Sigmoid colon (tissue), 7 donors: ENCODE data around the gene FOXD2. TPM values are rescaled to one million over a fixed set of nuclear protein-coding genes. Genes with fewer than 3 reads are reported as not detected.

ENCODE experiments used
- DNase-seq: peaks from one replicate; pipeline ENCODE4 v3.0.0-alpha.2; 2019
- H3K27ac ChIP-seq, 4 donors: fragments of 200-600 bp; sonication (generic); one replicate each; pipeline ENCODE4 v1.5.1; 2016 to 2019; ENCODE audit warnings: mild to moderate bottlenecking in 1 of 4
- H3K27me3 ChIP-seq, 3 donors: fragments of 200-600 bp; sonication (generic); one replicate each; pipeline ENCODE4 v1.5.1; 2019; ENCODE audit warnings: mild to moderate bottlenecking in 1 of 3
- H3K36me3 ChIP-seq, 4 donors: fragments of 200-600 bp; sonication (generic); one replicate each; pipeline ENCODE4 v1.5.1; 2016 to 2019
- H3K4me1 ChIP-seq, 4 donors: fragments of 200-600 bp; sonication (generic); one replicate each; pipeline ENCODE4 v1.5.1; 2017 to 2019
- H3K4me3 ChIP-seq, 4 donors: fragments of 200-600 bp; sonication (generic); one replicate each; pipeline ENCODE4 v1.5.1; 2017 to 2019; ENCODE audit warnings: mild to moderate bottlenecking in 2 of 4, moderate library complexity in 1 of 4
- H3K9me3 ChIP-seq, 4 donors: fragments of 200-600 bp in 3 of 4; sonication (generic) in 3 of 4; one replicate each; pipeline versions ENCODE4 v1.5.1 to v1.6.1; 2013 to 2019
- CTCF ChIP-seq, 4 experiments: fragments of 450-650 bp in 3 of 4; fragments of 200-600 bp in 1 of 4; IDR thresholded peaks; one replicate each; pipeline ENCODE4 v1.5.1; 2016 to 2019; ENCODE audit warnings: antibody characterized with exemption in 4 of 4, mild to moderate bottlenecking in 3 of 4, moderate library complexity in 2 of 4
- EP300 ChIP-seq, 4 donors: sonication (generic); formaldehyde crosslinking; IDR thresholded peaks; one replicate each; pipeline ENCODE4 v1.6.1; 2017; ENCODE audit warnings: antibody characterized with exemption in 4 of 4
- POLR2A ChIP-seq, 2 donors: fragments of 450-650 bp; IDR thresholded peaks; one replicate each; pipeline ENCODE4 v1.6.1; 2016; ENCODE audit warnings: antibody characterized with exemption in 2 of 2, mild to moderate bottlenecking in 2 of 2, moderate library complexity in 2 of 2
- POLR2AphosphoS5 ChIP-seq, 4 donors: sonication (generic); formaldehyde crosslinking; IDR thresholded peaks; one replicate each; pipeline ENCODE4 v1.6.1; 2017; ENCODE audit warnings: antibody characterized with exemption in 4 of 4
- WGBS, 2 donors: extraction: QIAGEN DNeasy Blood & Tissue Kit; methylation state at CpG; one replicate each; pipeline ENCODE4 v1.1.7; 2013; 5-methylcytosine and 5-hydroxymethylcytosine counted together
- intact Hi-C: fragments of 100-400 bp; cut with DNase I; formaldehyde crosslinking; loops from one replicate; pipeline ENCODE4 v1.15.1; 2023
- polyA plus RNA-seq, 3 donors: library from polyadenylated mRNA; stranded (reverse); fragments of 200-250 nt; gene quantifications; one replicate each; pipeline ENCODE4 v1.2.3, GENCODE V29; 2013
- total RNA-seq, 4 donors: library from RNA; depleted of rRNA; stranded (reverse); fragments of >200 nt; gene quantifications; one replicate each; pipeline ENCODE4 v1.1.0, GENCODE V29; 2016
- donor health status: healthy with polysubstance abuse.
- donor health status: Bipolar disorder and iron deficiency.
- donor health status: healthy.

Gene FOXD2
- total and polyA plus RNA-seq, 7 donors: under 0.01 to 4.9 (median 3.0) TPM; not detected in 2

DNA sequence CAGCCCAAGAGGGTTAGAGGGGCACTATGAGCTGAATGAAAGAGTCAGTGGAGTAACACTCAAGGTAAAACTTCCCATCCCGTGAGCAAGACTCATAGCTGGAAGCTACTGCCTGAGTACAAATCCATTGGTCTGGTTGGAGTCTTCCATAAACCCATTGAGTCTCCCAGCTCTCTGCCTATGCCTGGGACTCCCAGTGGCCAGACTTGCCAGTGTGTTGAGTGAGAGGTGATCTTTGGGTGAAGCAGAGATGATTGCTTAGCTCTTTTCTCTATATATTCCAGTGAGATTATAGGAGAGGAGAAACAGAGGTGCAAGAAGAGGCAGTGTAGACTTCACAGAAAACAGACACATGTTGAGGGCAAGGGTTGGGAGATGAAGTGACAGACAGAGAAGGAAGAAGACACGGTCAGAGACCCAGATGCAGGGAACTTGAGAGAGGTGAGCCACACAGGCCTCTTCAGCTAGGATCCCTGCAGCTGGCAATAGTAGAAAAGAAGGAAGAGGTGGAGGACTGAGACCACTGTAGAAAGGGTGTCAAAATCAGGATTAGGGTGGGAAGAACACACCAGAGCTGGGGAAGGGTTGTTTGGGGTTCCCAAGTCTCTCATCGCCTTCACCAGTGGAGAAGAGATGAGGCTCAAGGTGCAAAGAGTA lies 3.7 kb downstream of the FOXD2 start:
- intact Hi-C loops: no loop called here
- Histone ChIP-seq H3K36me3 (no peaks in the 10 kb centered on the region), H3K4me1 (peaks cover 0 to 45% (median 35%) of the 10 kb centered on the region in 4 donors), H3K27ac (no peak overlapping the region), H3K4me3 (no peak overlapping the region), H3K9me3 (no peaks in the 10 kb centered on the region), H3K27me3 (peaks cover 72 to 99% (median 94%) of the 10 kb centered on the region in 3 donors)
- no peak for TF ChIP-seq CTCF (IDR thresholded peaks at IDR 0.05)
- no peak for TF ChIP-seq POLR2AphosphoS5 (IDR thresholded peaks at IDR 0.05)
- TF ChIP-seq POLR2A (IDR thresholded peaks at IDR 0.05): no peak
- TF ChIP-seq EP300 (IDR thresholded peaks at IDR 0.05): no peak
- WGBS, 2 donors: 25 to 72% methylated on average over 3 of the region's 3 CpGs
- no peak for DNase-seq

DNA sequence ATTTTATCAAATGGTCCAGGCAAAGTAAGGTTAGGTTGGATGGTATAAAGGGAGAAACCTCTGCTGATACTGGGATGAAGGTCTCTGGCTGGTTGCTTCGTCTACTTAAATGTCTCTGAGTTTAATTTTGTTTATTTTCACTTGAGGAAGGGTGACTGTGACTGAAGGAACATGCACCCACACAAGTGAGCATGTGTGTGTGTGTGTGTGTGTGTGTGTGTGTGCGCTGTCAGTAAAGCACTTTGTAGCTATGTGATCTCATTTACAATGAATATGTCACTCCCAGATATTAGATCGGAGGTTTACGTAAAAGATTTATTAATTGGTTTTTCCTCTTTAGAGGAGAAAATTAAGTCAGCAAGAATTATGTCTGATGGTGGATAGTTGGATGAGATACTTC lies 4.4 kb downstream of the FOXD2 start:
- Histone ChIP-seq H3K4me1 (peaks cover 0 to 39% (median 29%) of the 10 kb centered on the region in 4 donors), H3K4me3 (no peak overlapping the region), H3K27ac (no peak overlapping the region), H3K9me3 (no peaks in the 10 kb centered on the region), H3K36me3 (no peaks in the 10 kb centered on the region), H3K27me3 (peaks cover 72 to 99% (median 94%) of the 10 kb centered on the region in 3 donors)
- DNase-seq: no peak
- intact Hi-C loops: no loop called here
- TF ChIP-seq CTCF (IDR thresholded peaks at IDR 0.05): no peak
- no peak for TF ChIP-seq POLR2A (IDR thresholded peaks at IDR 0.05)
- no peak for TF ChIP-seq POLR2AphosphoS5 (IDR thresholded peaks at IDR 0.05)
- TF ChIP-seq EP300 (IDR thresholded peaks at IDR 0.05): no peak
- WGBS, 2 donors: 16 to 70% methylated on average over 4 of the region's 4 CpGs

- intact Hi-C loops: no loop called here
- no peak overlapping the region for H3K4me3 ChIP-seq
- peaks cover 0 to 31% (median 21%) of the 10 kb centered on the region in 4 donors for H3K4me1 ChIP-seq
- peaks cover 70 to 99% (median 93%) of the 10 kb centered on the region in 3 donors for H3K27me3 ChIP-seq
- WGBS, 2 donors: 9 to 27% methylated on average over 9 of the region's 9 CpGs
- H3K9me3 ChIP-seq: no peaks in the 10 kb centered on the region
- no peak for TF ChIP-seq POLR2A (IDR thresholded peaks at IDR 0.05)
- no peak for TF ChIP-seq POLR2AphosphoS5 (IDR thresholded peaks at IDR 0.05)
- TF ChIP-seq EP300 (IDR thresholded peaks at IDR 0.05): no peak
- TF ChIP-seq CTCF (IDR thresholded peaks at IDR 0.05): no peak
- H3K36me3 ChIP-seq: no peaks in the 10 kb centered on the region
- no peak for DNase-seq
- no peak overlapping the region for H3K27ac ChIP-seq
Observed at GRCh38 chr1:47442842-47443529, 5.1 kb downstream of the FOXD2 start.

- no peaks in the 10 kb centered on the region for H3K36me3 ChIP-seq
- H3K27ac ChIP-seq: no peak overlapping the region
- H3K4me3 ChIP-seq: peak overlapping the region in 2 of 4 donors; percentile 4 to 23
- H3K9me3 ChIP-seq: no peaks in the 10 kb centered on the region
- no peak for DNase-seq
- peaks cover 68 to 100% (median 96%) of the 10 kb centered on the region in 3 donors for H3K27me3 ChIP-seq
- TF ChIP-seq POLR2AphosphoS5 (IDR thresholded peaks at IDR 0.05): peak in 1 of 4 donors; percentile 12
- no peak for TF ChIP-seq EP300 (IDR thresholded peaks at IDR 0.05)
- WGBS, 2 donors: 4 to 9% methylated on average over 45 of the region's 45 CpGs
- intact Hi-C loops: no loop called here
- peaks cover 0 to 26% (median 18%) of the 10 kb centered on the region in 4 donors for H3K4me1 ChIP-seq
Observed at GRCh38 chr1:47443530-47444296, 5.9 kb downstream of the FOXD2 start.

DNA sequence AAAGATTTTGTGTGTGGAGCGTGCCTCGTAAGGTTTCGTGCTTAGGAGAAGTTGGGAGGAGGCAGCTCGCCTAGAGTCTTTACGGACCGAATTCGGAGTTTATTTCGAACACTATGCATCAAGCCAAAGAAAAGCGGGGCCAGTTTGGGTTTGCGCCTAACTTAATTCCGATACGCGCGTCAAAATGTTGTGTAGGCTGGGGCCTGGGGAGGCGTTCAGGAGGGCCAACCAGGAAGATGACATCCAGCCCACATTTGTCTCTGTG lies 6.4 kb downstream of the FOXD2 start:
- Histone ChIP-seq H3K9me3 (no peaks in the 10 kb centered on the region), H3K27ac (no peak overlapping the region), H3K4me1 (peaks cover 0 to 21% (median 14%) of the 10 kb centered on the region in 4 donors), H3K4me3 (peak overlapping the region in 3 of 4 donors; percentile 4 to 23 (median 18)), H3K27me3 (peaks cover 63 to 100% (median 96%) of the 10 kb centered on the region in 3 donors), H3K36me3 (no peaks in the 10 kb centered on the region)
- WGBS, 2 donors: 4 to 6% methylated on average over 15 of the region's 15 CpGs
- no peak for DNase-seq
- intact Hi-C loops: no loop called here
- TF ChIP-seq POLR2A (IDR thresholded peaks at IDR 0.05) (no peak), EP300 (IDR thresholded peaks at IDR 0.05) (no peak), POLR2AphosphoS5 (IDR thresholded peaks at IDR 0.05) (no peak), CTCF (IDR thresholded peaks at IDR 0.05) (no peak)
